HG02870 (cell line): ENCODE data around the gene EBF3.

Experiments
- ATAC-seq: cut with Tn5 transposase; IDR thresholded peaks from one replicate; pipeline ENCODE4 v1.9.1; 2021; ENCODE audit warnings: mild to moderate bottlenecking, moderate library complexity; ENCODE audit not compliant: unreplicated experiment

Gene EBF3

DNA sequence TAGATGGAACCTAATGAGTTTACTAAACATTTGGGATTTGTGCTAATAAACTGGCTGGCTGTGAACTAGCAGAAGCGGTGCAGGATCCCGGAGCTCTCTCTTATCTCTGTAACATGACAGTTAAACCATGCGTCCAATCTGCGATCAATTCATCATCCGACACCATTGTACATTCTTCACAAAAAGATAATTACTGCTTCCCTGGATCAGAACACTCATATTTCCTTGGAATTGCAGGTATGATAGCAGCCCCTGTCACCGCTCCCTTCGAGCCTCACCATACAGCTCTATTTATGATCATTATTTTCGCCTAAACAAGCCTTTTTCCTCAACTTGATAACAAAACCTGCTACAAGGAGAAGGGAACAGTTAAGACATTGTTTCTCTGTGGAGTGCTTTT is 18.5 kb downstream of the EBF3 start:
- ATAC-seq = no peak

DNA sequence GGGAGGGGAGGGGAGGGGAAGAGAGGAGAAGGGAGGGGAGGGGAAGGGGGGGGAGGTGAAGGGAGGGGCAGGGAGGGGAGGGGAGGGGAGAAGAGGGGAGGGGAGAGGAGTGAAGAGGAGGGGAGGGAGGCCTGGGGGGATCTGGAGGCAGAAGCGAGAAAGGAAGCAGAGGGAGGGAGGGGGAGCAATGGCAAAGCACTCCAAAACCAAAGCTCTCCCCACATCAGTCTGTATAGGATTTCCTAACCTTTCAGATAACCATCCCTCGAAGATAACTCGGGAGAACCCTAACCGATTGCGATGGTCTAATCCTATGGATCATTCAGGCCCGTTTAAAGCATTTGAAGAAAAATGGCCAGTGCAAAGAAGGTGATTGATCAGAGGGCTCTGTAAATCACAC is 19.0 kb downstream of the EBF3 start:
- no peak for ATAC-seq

DNA sequence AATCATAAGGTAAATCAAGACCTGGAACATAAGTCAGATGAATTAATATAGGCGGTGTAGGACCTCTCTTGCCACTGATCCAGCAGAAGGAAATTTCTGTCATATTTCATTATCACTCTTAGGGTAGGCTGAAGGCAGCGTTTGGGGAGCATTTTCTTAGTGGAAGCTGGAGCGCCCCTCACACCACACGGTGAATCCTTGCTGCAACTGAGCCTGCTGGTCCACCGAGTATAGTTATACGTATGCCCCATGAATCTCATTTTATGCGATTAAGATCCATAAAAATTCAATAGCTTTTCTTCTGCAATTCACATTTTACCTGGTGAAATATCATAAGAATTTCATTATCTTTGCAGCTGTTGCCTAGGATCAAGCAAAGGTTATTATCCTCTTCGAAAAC is 19.6 kb downstream of the EBF3 start:
- no peak for ATAC-seq

DNA sequence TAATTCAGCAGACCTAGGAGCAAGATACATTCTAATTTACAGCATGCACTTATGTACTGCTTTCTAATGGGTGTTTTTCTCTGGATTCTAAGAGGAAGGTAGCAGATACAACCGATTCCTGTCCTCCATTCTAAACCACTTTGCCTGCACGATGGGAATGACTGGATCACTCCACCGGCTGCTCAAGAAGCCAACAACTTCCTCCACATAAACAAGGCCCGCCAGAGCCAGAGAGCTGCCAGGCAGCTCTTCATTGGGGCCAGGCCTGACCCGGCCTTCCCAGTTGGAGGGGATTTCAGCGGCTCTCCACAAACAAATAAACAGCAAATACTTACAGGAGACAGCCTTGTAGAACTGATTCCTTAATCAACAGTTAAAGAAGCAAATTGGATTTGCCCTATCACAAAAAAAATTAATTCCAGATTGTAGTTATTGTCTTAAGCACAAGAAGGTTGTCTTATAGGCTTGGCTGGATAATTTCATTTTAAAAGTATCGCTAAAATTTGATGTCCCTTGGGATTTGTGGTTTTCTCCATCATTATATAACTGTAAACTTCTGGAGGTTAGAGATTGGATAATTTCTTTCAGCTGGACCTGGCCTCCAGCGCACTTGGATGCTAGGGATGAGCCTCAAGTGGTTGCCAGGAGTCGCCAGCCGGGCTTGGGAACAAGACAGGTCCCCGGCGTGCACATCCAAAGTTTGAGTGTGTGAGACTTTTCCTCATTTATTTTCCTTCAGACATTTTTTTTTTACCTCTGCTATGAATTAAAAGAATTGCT is 20.9 kb downstream of the EBF3 start:
- no peak for ATAC-seq

DNA sequence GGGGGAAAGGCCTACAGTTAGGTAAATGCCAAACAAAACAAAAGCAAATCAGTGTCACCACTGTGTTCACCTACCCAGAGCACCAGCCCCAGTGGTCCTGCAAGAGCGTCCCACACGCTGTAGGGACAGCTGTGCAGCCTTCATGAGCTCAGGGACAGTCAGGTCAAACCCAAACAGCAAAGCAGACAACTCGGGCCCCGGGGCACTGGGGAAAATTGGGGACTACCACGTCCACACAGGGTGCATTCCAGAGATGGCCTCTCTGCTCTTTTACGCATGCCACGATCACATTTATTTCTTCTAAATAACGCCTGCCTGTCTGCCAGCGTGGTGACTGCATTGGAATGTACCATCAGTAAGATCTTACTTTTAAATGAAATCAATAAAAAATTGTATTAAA is 21.7 kb downstream of the EBF3 start:
- ATAC-seq = no peak

DNA sequence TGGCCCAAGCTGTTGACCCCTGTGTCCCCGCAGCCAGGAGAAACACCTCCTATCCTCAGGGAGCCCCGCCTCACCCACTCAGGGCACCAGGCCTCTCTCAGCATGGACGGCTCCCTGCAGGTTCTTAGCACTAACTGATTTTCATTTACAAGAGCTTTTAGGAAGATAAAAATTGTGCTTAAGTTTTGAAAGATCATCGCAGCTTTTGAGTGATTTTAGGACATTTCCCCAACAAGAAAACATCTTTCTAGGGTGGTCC is 22.1 kb downstream of the EBF3 start:
- no peak for ATAC-seq

DNA sequence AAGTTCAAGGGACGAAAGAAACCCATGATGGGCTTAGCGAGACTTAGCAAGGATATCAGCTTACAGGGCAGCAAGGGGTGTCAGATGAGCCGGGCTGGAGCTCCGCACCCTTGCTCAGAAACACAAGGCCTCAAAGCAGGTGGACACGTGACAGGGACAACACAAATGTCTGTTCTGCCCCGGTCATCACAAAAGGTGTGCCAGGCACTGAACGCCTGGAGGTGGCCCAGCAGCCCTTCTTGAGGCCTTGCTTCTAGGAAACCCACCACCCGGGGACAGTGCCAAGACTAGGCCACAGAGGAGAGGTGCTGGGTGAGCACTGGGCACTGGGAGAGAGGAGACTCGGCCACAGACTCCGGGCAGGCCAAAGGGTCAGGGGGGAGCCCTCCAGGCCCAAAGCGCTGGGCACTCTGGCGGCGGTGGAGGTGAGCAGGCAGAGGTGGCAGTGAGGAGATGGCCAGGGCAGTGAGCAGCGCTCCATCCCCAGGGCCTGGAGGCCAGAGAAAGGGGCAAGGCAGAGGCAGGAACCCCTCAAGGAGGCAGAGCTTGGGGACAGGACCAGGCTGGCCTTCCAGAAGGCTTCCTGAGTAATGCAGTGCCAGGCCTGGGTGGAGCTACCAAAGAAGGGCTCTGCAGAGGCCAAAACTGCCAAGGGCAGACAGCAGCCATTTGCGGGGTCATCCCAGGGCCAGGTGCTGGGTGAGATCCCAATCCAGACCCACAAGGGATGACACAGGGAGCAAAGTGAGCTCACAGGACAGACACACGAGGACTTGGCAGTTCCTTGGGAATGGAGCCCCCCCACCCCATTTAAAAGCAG is 22.7 kb downstream of the EBF3 start:
- no peak for ATAC-seq

DNA sequence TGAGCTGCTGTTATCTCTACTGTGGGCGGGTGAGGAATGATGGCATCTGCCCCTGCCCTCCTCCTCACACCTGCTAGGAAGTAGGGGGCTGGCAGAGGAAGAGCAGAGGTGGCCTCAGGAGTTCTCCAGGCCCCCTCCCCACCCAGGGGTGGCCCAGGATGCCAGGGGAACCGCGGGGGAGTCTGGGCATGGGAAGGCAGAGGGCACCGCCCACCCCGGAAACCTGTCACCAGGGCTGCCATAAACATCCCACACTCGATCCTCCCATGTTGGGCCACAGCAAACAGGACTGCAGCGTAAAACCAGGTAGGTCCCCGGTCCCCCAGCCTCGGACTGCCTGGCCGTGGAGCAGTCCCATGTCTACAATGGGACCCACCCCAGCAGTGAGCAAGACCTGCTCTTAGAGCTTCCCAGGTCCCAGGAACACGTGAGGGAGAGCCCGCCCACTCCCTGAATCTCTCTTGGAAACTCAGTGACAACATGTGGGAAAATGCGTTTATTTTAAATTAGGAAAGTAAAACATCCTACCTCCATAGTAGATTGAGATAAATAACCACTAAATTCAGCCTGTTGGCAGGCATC is 23.4 kb downstream of the EBF3 start:
- ATAC-seq = no peak

DNA sequence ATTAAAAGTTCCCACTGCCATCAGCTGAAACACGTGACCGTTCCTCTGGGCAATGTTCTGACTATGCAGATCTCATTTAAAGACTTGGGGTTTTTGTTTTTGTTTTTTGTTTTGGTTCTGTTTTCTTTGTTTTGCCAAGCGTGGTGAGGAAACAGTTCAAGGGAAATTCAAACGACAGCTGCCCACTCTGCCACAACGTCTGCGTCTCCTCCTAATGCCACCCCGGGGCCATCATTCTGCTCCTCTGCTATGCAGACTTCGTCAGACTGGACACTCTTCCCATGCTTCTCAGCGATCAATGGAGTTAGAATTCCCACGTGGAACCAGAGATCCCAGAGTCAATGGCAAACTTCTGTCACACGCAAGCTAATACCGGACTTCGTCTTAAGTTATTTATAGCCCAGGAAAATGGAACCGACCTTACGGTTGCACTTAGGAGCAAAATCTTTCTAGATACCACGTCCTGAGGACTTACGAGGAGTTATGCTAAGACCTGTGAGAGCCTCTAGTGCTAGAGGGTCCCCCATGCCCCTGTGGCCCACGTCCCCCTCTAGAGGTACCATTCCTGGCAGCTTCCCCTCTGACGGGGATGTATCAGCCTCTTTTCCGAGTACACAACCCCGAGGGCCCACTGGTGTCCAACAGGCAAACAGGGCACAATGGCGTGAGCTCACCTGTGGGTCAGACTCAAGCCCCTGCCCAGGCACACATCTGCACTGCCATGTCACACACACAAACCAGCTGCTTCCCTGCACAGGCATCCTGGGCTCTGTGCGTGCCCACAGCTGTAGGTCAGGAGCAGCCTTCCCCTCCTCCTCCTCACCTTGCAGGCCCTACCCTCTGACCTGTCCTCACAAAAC is 24.4 kb downstream of the EBF3 start:
- ATAC-seq = no peak

DNA sequence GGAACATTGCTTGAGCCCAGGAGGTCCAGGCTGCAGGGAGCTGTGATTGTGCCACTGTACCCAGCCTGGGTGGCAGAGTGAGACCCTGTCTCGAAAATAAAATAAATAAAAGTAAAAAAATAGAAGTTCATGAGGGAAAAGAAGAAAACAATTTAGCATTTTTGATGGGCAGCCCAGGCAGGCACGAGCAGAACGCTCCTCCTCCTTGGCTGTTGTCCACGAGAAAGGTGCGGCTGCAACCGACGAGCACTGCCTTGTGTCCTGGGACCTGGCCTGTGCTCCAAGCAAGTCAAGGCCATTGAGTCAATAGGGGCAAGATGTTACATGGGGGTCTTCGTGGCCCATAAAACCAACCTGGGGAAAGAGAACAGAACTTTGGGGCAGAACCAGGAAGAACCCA is 25.6 kb downstream of the EBF3 start:
- ATAC-seq = no peak

DNA sequence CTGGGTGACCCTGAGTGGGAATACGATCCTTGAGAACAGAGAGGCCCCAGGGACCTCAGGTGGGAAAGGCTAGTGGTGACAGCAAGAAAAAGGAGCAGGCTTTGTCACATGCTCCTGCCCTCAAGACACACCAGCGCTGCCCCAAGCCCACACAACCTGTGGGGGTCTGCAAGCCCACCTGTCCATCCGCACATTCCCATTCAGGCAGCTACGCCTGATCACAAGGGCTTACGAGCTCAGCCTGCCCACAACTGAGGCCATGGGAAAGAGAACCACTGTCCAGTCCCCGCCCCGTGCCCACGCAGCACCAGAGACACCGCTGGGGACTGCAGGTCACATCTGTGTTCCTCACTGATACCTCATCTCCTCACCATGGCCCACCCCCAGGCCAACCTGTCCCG is 26.7 kb downstream of the EBF3 start:
- no peak for ATAC-seq

DNA sequence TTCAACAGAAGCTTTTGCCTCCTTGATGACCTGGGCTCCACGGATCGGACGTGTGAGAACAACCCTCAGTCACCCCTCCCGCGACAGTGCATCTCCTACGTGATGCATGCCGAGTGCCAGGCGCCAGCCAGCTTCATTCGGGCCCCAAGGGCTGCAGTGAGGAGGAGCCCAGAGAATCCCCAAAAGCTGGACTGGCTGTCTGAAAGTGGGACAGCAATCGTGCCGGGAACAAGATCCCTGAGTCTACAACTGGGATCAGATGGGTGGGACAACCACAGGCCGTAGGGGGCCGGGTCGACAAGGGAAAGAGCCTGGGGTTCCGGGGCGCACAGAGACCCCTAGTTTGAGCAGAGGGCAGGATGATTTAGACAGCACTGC is 27.2 kb downstream of the EBF3 start:
- no peak for ATAC-seq

DNA sequence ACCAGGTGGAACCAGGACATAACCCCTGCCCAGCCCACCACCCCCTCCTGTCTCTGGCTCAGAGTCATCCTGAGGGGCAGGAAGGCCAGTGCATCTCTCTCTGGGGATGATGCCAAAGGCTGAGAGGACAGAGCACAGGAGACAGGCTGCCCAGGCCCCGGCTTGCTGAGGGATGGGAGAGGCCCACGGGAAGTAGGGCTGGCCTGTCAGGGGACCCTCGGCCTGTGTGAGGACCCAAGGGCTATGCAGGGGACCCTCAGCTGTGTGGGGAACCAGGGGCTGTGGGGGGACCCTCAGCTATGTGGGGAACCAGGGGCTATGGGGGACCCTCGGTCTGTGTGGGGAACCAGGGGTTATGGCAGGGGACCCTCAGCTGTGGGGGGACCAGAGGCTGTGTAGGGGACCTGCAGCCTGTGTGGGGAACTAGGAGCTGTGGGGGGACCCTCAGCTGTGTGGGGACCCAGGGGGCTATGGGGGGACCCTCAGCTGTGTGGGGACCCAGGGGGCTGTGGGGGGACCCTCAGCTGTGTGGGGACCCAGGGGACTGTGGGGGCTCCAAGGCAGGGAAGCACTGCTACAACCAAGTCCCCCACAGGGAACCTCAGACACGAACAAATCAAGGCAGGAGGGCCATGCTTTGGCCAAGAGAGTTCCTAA is 27.7 kb downstream of the EBF3 start:
- ATAC-seq = no peak

DNA sequence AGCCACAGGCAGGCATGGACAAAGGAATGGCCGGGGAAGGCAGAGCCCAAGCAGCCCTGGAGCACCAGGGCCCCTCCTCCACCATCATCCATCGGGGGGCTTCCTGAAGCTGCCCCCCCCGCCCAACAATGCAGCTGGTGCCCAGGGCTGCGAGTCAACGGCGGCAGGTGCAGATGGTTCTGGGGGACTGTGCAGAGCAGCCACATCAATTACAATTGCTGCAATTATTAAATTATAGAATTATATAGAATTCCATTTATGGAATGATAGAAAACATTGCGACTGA is 28.3 kb downstream of the EBF3 start:
- no peak for ATAC-seq

DNA sequence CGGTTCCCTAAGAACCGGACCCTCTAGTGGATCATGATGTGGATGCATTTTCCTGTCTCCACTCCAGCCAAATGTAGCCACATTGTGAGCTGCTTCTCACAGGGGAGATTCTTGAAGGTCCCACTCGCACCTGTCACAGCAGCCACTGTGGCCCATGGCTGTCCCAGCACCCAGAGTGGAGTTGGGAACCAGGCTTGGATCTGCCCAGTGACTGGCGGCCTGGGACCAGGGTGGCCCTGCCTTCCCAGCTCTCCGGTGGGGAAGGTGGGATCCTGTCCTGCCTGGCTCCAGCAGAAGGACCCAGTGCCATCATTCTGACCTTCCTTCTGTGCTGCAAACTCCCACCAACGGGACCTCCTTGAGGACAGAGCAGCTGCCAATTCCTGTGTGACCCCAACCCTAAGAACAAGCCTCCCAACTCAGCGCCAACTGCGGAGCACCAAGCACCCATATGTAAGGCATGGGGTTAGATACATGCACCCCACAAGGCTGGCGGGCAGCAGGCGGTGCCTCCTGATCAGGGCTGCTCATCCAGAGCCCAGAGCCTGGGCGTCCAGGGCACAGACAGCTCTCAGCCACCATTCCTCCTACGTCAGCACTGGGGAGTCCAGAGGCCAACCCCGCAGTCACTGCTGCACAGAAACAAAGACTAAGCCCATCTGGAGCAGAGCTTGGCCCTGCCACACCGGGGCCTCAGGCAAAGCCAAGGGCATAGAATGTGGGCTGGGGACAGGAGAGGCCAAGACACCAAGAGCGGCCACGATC is 28.8 kb downstream of the EBF3 start:
- no peak for ATAC-seq

DNA sequence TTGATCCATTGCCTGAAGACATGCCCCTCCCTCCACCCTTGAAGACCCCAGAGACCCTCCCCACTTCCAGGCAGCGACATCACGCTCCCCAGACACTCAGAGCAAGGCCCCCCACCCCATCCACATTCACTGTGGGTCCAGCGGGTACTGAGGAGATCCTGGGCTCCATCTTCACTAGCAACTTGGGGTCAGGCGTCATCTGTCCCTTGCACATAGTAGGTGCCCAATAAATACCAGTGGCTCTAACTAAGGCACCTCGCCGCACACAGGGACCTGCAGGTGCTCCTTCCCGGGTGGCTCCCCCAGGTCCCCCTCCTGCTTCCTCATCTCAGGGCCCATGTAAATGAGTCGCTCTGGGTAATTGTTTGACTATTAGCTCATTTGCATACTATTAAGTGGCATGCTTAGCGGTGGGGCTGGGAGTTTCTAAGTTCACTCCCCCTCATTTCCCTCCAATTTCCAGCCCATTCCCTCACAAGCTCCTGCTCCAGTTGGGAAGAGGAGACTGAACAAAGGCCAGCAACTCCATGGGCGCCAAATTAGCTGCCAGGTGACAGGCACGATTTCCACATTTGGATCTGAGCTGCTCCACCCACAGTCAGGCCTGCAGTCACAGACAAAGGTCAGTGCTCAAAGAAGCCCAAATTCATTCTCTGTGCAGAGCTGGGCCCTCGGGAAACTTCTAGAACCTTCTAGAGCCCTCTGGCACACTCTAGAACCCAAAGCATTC is 29.7 kb downstream of the EBF3 start:
- no peak for ATAC-seq

DNA sequence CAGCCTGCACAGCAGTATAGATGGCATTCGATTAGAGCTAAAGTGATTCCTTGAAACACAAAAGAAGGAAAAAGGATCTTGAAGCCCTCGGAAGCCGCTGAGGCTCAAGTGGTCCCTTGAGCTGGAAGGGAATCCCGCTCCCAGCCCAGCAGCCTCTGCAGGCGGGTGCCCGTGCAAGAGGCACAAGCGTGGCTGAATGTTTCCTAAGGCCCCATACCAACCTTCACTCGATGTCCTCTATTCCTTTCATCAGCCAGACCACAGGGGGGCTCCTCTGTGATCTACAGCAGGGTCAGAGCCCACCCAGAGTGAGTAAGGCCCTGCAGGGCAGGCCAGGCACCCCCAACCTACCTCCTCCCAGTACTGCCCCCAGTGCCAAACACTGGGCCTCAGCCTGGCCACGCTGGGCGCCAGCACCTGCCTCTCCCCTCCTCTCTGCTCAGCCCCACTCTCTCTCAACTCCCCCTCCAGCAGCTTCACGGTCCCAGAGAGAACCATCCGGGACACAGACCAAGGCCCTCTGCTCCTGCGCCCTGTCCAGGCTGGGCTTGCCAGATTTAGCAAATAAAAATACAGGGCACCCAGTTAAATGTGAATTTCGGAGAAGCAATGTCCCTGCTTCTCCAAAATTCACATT is 30.5 kb downstream of the EBF3 start:
- no peak for ATAC-seq

DNA sequence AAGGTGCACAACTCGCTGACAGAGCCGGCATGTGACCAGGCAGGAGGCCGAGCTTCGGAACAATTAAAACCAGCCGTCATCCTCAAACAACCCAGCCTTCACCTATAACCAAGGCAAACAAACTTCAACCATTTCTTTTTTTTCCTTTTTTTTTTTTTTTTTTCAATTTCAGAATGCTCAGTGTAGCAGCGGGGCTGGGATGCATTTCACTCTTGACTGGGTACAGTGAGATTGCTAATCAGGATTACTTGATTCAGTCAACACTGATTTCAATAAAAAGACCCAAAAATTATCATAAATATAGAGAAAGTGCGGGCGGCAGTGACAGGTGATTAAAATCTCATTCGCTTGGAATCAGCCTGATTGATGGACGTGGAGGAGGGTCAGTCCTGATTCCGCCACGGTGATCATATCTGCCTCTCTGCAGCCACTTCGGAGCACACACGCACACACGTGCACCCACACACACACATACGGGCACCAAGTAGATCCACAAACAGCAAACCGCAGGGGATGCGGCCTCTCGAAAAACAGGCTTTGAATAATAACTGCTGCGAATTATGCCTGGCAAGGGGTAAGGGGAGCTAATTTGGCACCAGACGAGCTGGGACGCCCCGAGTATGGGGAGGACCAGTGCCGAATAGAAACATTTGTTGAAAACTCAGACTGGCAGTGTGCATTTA is 31.2 kb downstream of the EBF3 start:
- ATAC-seq = no peak

DNA sequence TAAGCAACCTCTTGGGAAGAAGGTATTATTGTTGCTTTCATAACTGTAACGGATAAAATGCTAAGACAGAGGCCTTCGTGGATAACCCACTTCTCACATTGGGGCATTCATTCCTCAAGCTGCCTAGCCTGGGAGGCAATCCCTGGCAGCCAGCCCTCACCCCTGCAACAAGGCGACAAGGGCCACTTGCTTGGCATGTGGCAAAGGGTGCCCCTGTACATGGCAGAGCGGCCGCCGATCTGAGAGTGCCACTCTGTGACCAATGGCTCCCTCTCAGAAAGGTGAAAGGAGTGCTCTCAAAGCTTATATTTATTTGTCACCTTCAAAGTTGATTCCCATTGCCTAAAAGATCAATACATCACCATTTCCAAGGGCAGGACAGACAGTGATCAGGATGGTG is 31.9 kb downstream of the EBF3 start:
- ATAC-seq = no peak
